Large intestine (tissue), 3 donors: ENCODE measurements around the gene STAB1. TPM values are rescaled to one million over a fixed set of nuclear protein-coding genes. Genes with fewer than 3 reads are reported as not detected.

ENCODE experiments used
- DNase-seq, 2 donors: peaks; one replicate each; pipeline versions ENCODE4 v3.0.0 to v3.0.0-alpha.2; 2013
- H3K27ac ChIP-seq: one replicate; pipeline ENCODE4 v1.5.1; 2013; ENCODE audit warnings: low read length
- H3K27me3 ChIP-seq: 2 replicates; pipeline ENCODE4 v1.6.1; 2013; ENCODE audit warnings: low read length; ENCODE audit not compliant: control insufficient read depth, insufficient read depth
- H3K36me3 ChIP-seq: 2 replicates; pipeline ENCODE4 v1.6.1; 2013; ENCODE audit warnings: low read length; ENCODE audit not compliant: control insufficient read depth, insufficient read depth
- H3K4me1 ChIP-seq: one replicate; pipeline ENCODE4 v1.6.1; 2013; ENCODE audit warnings: low read length; ENCODE audit not compliant: control insufficient read depth, insufficient read depth
- H3K4me3 ChIP-seq: one replicate; pipeline ENCODE4 v1.5.1; 2013; ENCODE audit warnings: low read length
- H3K9me3 ChIP-seq: one replicate; pipeline ENCODE4 v1.6.1; 2013; ENCODE audit warnings: mild to moderate bottlenecking, low read depth, low read length, moderate library complexity; ENCODE audit not compliant: control insufficient read depth
- WGBS: methylation state at CpG from one replicate; pipeline ENCODE4 v1.1.5; 2013; ENCODE audit warnings: low lambda C conversion rate; ENCODE audit not compliant: insufficient coverage; 5-methylcytosine and 5-hydroxymethylcytosine counted together
- polyA plus RNA-seq: library from polyadenylated mRNA; unstranded; fragments of 120-200 nt; gene quantifications from one replicate; pipeline ENCODE4 v1.2.1, GENCODE V29; 2013

STAB1 gene
- polyA plus RNA-seq, 1 donor, result 43.5 TPM

- Histone ChIP-seq H3K4me1 (no peaks in the 10 kb centered on the region), H3K27me3 (no peaks in the 10 kb centered on the region), H3K27ac (no peak overlapping the region), H3K36me3 (peaks cover 86% of the 10 kb centered on the region), H3K4me3 (no peak overlapping the region), H3K9me3 (peaks cover 11% of the 10 kb centered on the region)
- WGBS, result no CpG with 5 or more reads among the region's 3 CpGs
- DNase-seq, result no peak
Measured at GRCh38 chr3:52488746-52489145, 6.4 kb upstream of the STAB1 start.

- H3K4me1 ChIP-seq, result no peaks in the 10 kb centered on the region
- H3K27ac ChIP-seq, result no peak overlapping the region
- WGBS, result no CpG with 5 or more reads among the region's 18 CpGs
- no peak for DNase-seq
- no peaks in the 10 kb centered on the region for H3K27me3 ChIP-seq
- peaks cover 86% of the 10 kb centered on the region for H3K36me3 ChIP-seq
- no peak overlapping the region for H3K4me3 ChIP-seq
- H3K9me3 ChIP-seq, result peaks cover 11% of the 10 kb centered on the region
Measured at GRCh38 chr3:52489453-52489852, 5.7 kb upstream of the STAB1 start.

- no peaks in the 10 kb centered on the region for H3K4me1 ChIP-seq
- H3K9me3 ChIP-seq, result peaks cover 11% of the 10 kb centered on the region
- H3K36me3 ChIP-seq, result peaks cover 79% of the 10 kb centered on the region
- no peaks in the 10 kb centered on the region for H3K27me3 ChIP-seq
- no peak overlapping the region for H3K27ac ChIP-seq
- DNase-seq, result no peak
- H3K4me3 ChIP-seq, result no peak overlapping the region
- no CpG with 5 or more reads among the region's 22 CpGs for WGBS
Measured at GRCh38 chr3:52490035-52490938, 4.9 kb upstream of the STAB1 start.

- H3K27ac ChIP-seq, result no peak overlapping the region
- H3K27me3 ChIP-seq, result no peaks in the 10 kb centered on the region
- DNase-seq, result no peak
- H3K9me3 ChIP-seq, result peaks cover 11% of the 10 kb centered on the region
- H3K4me1 ChIP-seq, result no peaks in the 10 kb centered on the region
- peaks cover 73% of the 10 kb centered on the region for H3K36me3 ChIP-seq
- WGBS, result no CpG with 5 or more reads among the region's 23 CpGs
- no peak overlapping the region for H3K4me3 ChIP-seq
Measured at GRCh38 chr3:52490939-52491526, 4.1 kb upstream of the STAB1 start.

- Histone ChIP-seq H3K9me3 (peaks cover 9% of the 10 kb centered on the region), H3K4me1 (no peaks in the 10 kb centered on the region), H3K4me3 (no peak overlapping the region), H3K27ac (no peak overlapping the region), H3K27me3 (no peaks in the 10 kb centered on the region), H3K36me3 (peaks cover 64% of the 10 kb centered on the region)
- no peak for DNase-seq
- no CpG with 5 or more reads among the region's 21 CpGs for WGBS
Measured at GRCh38 chr3:52492059-52492458, 3.1 kb upstream of the STAB1 start.

GRCh38 chr3:52493232-52494017, 1.7 kb upstream of the STAB1 start:
- H3K27me3 ChIP-seq, result no peaks in the 10 kb centered on the region
- H3K27ac ChIP-seq, result no peak overlapping the region
- H3K36me3 ChIP-seq, result peaks cover 51% of the 10 kb centered on the region
- no peak overlapping the region for H3K4me3 ChIP-seq
- no peak for DNase-seq
- no peaks in the 10 kb centered on the region for H3K9me3 ChIP-seq
- WGBS, result no CpG with 5 or more reads among the region's 7 CpGs
- no peaks in the 10 kb centered on the region for H3K4me1 ChIP-seq

- Histone ChIP-seq H3K27ac (no peak overlapping the region), H3K9me3 (no peaks in the 10 kb centered on the region), H3K36me3 (peaks cover 41% of the 10 kb centered on the region), H3K4me1 (no peaks in the 10 kb centered on the region), H3K4me3 (no peak overlapping the region), H3K27me3 (no peaks in the 10 kb centered on the region)
- no peak for DNase-seq
- WGBS, result no CpG with 5 or more reads among the region's 7 CpGs
Measured at GRCh38 chr3:52494445-52494844, 693 bp upstream of the STAB1 start.

GRCh38 chr3:52495777-52496602, 852 bp downstream of the STAB1 start:
- Histone ChIP-seq H3K4me1 (no peaks in the 10 kb centered on the region), H3K4me3 (peak overlapping the region; percentile 16)

GRCh38 chr3:52498137-52499054, 3.3 kb downstream of the STAB1 start:
- Histone ChIP-seq H3K4me1 (no peaks in the 10 kb centered on the region), H3K36me3 (peaks cover 2% of the 10 kb centered on the region), H3K27ac (no peak overlapping the region), H3K9me3 (no peaks in the 10 kb centered on the region), H3K4me3 (no peak overlapping the region), H3K27me3 (no peaks in the 10 kb centered on the region)
- no peak for DNase-seq
- no CpG with 5 or more reads among the region's 24 CpGs for WGBS

More at GRCh38 chr3:52495777-52496602, 852 bp downstream of the STAB1 start:
- no CpG with 5 or more reads among the region's 16 CpGs for WGBS
- no peaks in the 10 kb centered on the region for H3K27me3 ChIP-seq
- H3K36me3 ChIP-seq, result peaks cover 26% of the 10 kb centered on the region
- no peak overlapping the region for H3K27ac ChIP-seq
- no peak for DNase-seq
- H3K9me3 ChIP-seq, result no peaks in the 10 kb centered on the region
